Stimulated activated CD4-positive, alpha-beta T cell treated with anti-CD3 and anti-CD28 coated beads, Interleukin-12 subunit alpha, Interleukin-12 subunit beta, amount 100 ng/mL, for 4 hours (primary cell): ENCODE results near the gene PCDH11Y.
"Not testable (repeated sequence)": the region's sequence is repeated elsewhere in the genome, so short reads cannot be mapped to it uniquely, and the experiment has no call there.

ENCODE experiments used
- DNase-seq: peaks from one replicate; pipeline ENCODE4 v3.0.0-alpha.2; 2020

Gene PCDH11Y

GRCh38 chrY:5000057-5000456 lies at the start of gene PCDH11Y:
Gene PCDH11Y (plus strand): TSS chrY:5000296. CDS start chrY:5057100, 56,804 bp downstream.
- not testable (repeated sequence) for DNase-seq

- DNase-seq = not testable (repeated sequence)
Measured at GRCh38 chrY:4967894-4968293, 32.2 kb upstream of the PCDH11Y start.

GRCh38 chrY:4991743-4992400 lies 8.2 kb upstream of the PCDH11Y start:
- DNase-seq = not testable (repeated sequence)

GRCh38 chrY:4994892-4995291 lies 5.2 kb upstream of the PCDH11Y start:
- DNase-seq = not testable (repeated sequence)

- DNase-seq = not testable (repeated sequence)
Measured at GRCh38 chrY:5002476-5003184, 2.5 kb downstream of the PCDH11Y start.

GRCh38 chrY:5038972-5039523 lies 39.0 kb downstream of the PCDH11Y start:
- DNase-seq = not testable (repeated sequence)

GRCh38 chrY:5083017-5083416 lies 82.9 kb downstream of the PCDH11Y start:
- DNase-seq = not testable (repeated sequence)

GRCh38 chrY:5182998-5183397 lies 182.9 kb downstream of the PCDH11Y start:
- DNase-seq = not testable (repeated sequence)

GRCh38 chrY:5215116-5215515 lies 215.0 kb downstream of the PCDH11Y start:
- not testable (repeated sequence) for DNase-seq

GRCh38 chrY:5324931-5325330 lies 324.8 kb downstream of the PCDH11Y start:
- DNase-seq = not testable (repeated sequence)

- DNase-seq = not testable (repeated sequence)
Measured at GRCh38 chrY:5342220-5342619, 342.1 kb downstream of the PCDH11Y start.

GRCh38 chrY:5543705-5544104 lies 543.6 kb downstream of the PCDH11Y start:
- DNase-seq = not testable (repeated sequence)

- DNase-seq = not testable (repeated sequence)
Measured at GRCh38 chrY:5638589-5638988, 638.5 kb downstream of the PCDH11Y start.

- DNase-seq = not testable (repeated sequence)
Measured at GRCh38 chrY:5679265-5679664, 679.2 kb downstream of the PCDH11Y start.

- not testable (repeated sequence) for DNase-seq
Measured at GRCh38 chrY:5708727-5709126, 708.6 kb downstream of the PCDH11Y start.

GRCh38 chrY:5709788-5710381 lies 709.8 kb downstream of the PCDH11Y start:
- not testable (repeated sequence) for DNase-seq

GRCh38 chrY:5761403-5761802 lies 761.3 kb downstream of the PCDH11Y start:
- not testable (repeated sequence) for DNase-seq

GRCh38 chrY:5776485-5776884 lies 776.4 kb downstream of the PCDH11Y start:
- not testable (repeated sequence) for DNase-seq
